Measurements from ENCODE around the gene LAMB4.

Gene LAMB4

GRCh38 chr7:108166687-108167086 lies 36.5 kb upstream of the LAMB4 start:
- DNase-seq (ENCODE audit: low read depth), result no peak
- H3K4me3 ChIP-seq (ENCODE audit: low read length), result no peak overlapping the region
- TF ChIP-seq CTCF (conservative IDR thresholded peaks at IDR 0.05; ENCODE audit: low read depth, low read length), result no peak

- no peak overlapping the region for H3K4me3 ChIP-seq (ENCODE audit: low read length)
- DNase-seq (ENCODE audit: low read depth), result no peak
- no peak for TF ChIP-seq CTCF (conservative IDR thresholded peaks at IDR 0.05; ENCODE audit: low read depth, low read length)
These were observed 35.6 kb upstream of the LAMB4 start for GRCh38 chr7:108165723-108166122.

- H3K4me3 ChIP-seq (ENCODE audit: low read length), result no peak overlapping the region
- TF ChIP-seq CTCF (conservative IDR thresholded peaks at IDR 0.05; ENCODE audit: low read depth, low read length), result peak; percentile 4
- DNase-seq (ENCODE audit: low read depth), result no peak
These were observed 34.8 kb upstream of the LAMB4 start for GRCh38 chr7:108164946-108165345.

GRCh38 chr7:108164342-108164741 lies 34.2 kb upstream of the LAMB4 start:
- no peak for TF ChIP-seq CTCF (conservative IDR thresholded peaks at IDR 0.05; ENCODE audit: low read depth, low read length)
- DNase-seq (ENCODE audit: low read depth), result no peak
- no peak overlapping the region for H3K4me3 ChIP-seq (ENCODE audit: low read length)

- TF ChIP-seq CTCF (conservative IDR thresholded peaks at IDR 0.05; ENCODE audit: low read depth, low read length), result no peak
- DNase-seq (ENCODE audit: low read depth), result no peak
- no peak overlapping the region for H3K4me3 ChIP-seq (ENCODE audit: low read length)
These were observed 28.6 kb upstream of the LAMB4 start for GRCh38 chr7:108158776-108159175.

GRCh38 chr7:108157606-108158335 lies 27.6 kb upstream of the LAMB4 start:
- no peak for DNase-seq (ENCODE audit: low read depth)
- TF ChIP-seq CTCF (conservative IDR thresholded peaks at IDR 0.05; ENCODE audit: low read depth, low read length), result no peak
- no peak overlapping the region for H3K4me3 ChIP-seq (ENCODE audit: low read length)

GRCh38 chr7:108156897-108157605 lies 26.9 kb upstream of the LAMB4 start:
- TF ChIP-seq CTCF (conservative IDR thresholded peaks at IDR 0.05; ENCODE audit: low read depth, low read length), result no peak
- no peak overlapping the region for H3K4me3 ChIP-seq (ENCODE audit: low read length)
- DNase-seq (ENCODE audit: low read depth), result no peak
